HCT116 (cell line): ENCODE results near the gene VPS33B.

ENCODE experiments used
- CEBPB ChIP-seq: IDR thresholded peaks from 2 replicates; pipeline ENCODE4 v1.6.1; 2012; ENCODE audit warnings: low read depth
- EZH2 ChIP-seq: fragments of 200-600 bp; sonication (generic); IDR thresholded peaks from 2 replicates; pipeline ENCODE4 v1.6.1; 2017; ENCODE audit warnings: antibody characterized with exemption, mixed run types
- POLR2A ChIP-seq: IDR thresholded peaks from 2 replicates; pipeline ENCODE4 v1.7.0; 2011; ENCODE audit warnings: borderline replicate concordance; ENCODE audit not compliant: insufficient read depth, insufficient read length; ENCODE audit errors: extremely low read depth
- POLR2AphosphoS5 ChIP-seq: IDR thresholded peaks from 2 replicates; pipeline ENCODE4 v1.6.1; 2011; ENCODE audit warnings: mild to moderate bottlenecking, low read depth, low read length, moderate library complexity
- RAD21 ChIP-seq: IDR thresholded peaks from 2 replicates; pipeline ENCODE4 v1.6.1; 2012; ENCODE audit warnings: low read depth, mild to moderate bottlenecking
- SIN3A ChIP-seq: IDR thresholded peaks from 2 replicates; pipeline ENCODE4 v1.6.1; 2012; ENCODE audit warnings: low read depth
- SP1 ChIP-seq: IDR thresholded peaks from 2 replicates; pipeline ENCODE4 v1.6.1; 2012; ENCODE audit warnings: low read depth
- TF ChIP-seq, protein P1 (sequence below), 3 experiments: fragments of 200-600 bp in 1 of 3; sonication (generic) in 1 of 3; IDR thresholded peaks in 2 of 3; conservative IDR thresholded peaks in 1 of 3; 2 replicates each; pipeline ENCODE4 v1.5.1; 2012 to 2017; ENCODE audit warnings: low read depth in 2 of 3, low read length in 2 of 3, antibody characterized with exemption in 1 of 3, borderline replicate concordance in 1 of 3, control low read depth in 1 of 3, mild to moderate bottlenecking in 1 of 3, mixed read lengths in 1 of 3, mixed run types in 1 of 3, moderate library complexity in 1 of 3; ENCODE audit not compliant: insufficient read depth in 1 of 3
- TF ChIP-seq, protein P2 (sequence below): IDR thresholded peaks from 2 replicates; pipeline ENCODE4 v1.6.1; 2012; ENCODE audit warnings: low read depth

DNA sequence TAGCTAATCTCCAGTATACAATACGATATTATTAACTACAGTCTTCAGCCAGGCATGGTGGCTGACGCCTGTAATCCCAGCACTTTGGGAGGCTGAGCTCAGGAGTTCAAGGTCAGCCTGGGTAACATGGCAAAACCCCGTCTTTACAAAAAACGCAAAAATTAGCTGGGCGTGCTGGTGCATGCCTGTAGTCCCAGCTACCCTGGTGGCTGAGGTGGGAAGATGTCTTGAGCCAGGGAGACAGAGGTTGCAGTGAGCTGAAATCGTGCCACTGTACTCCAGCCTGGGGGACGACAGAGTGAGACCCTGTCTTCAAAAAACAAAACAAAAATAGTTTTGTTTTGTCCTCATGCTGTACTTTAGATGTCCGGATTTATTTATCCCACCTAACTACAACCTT lies 48.5 kb upstream of the VPS33B start:
- TF ChIP-seq CEBPB (no peak), SP1 (no peak), POLR2A (no peak), POLR2AphosphoS5 (no peak), RAD21 (no peak), SIN3A (no peak), EZH2 (no peak)
- TF ChIP-seq, protein P1, sequence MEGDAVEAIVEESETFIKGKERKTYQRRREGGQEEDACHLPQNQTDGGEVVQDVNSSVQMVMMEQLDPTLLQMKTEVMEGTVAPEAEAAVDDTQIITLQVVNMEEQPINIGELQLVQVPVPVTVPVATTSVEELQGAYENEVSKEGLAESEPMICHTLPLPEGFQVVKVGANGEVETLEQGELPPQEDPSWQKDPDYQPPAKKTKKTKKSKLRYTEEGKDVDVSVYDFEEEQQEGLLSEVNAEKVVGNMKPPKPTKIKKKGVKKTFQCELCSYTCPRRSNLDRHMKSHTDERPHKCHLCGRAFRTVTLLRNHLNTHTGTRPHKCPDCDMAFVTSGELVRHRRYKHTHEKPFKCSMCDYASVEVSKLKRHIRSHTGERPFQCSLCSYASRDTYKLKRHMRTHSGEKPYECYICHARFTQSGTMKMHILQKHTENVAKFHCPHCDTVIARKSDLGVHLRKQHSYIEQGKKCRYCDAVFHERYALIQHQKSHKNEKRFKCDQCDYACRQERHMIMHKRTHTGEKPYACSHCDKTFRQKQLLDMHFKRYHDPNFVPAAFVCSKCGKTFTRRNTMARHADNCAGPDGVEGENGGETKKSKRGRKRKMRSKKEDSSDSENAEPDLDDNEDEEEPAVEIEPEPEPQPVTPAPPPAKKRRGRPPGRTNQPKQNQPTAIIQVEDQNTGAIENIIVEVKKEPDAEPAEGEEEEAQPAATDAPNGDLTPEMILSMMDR (IDR thresholded peaks at IDR 0.05 in 2 of 3, conservative IDR thresholded peaks at IDR 0.05 in 1 of 3; ENCODE audit: borderline replicate concordance in 1 of 3, insufficient read depth in 1 of 3, low read depth in 2 of 3, low read length in 2 of 3) = peak in 2 of 3 experiments; percentile 6 to 9; a peak in 1 of 6 replicates
- TF ChIP-seq, protein P2, sequence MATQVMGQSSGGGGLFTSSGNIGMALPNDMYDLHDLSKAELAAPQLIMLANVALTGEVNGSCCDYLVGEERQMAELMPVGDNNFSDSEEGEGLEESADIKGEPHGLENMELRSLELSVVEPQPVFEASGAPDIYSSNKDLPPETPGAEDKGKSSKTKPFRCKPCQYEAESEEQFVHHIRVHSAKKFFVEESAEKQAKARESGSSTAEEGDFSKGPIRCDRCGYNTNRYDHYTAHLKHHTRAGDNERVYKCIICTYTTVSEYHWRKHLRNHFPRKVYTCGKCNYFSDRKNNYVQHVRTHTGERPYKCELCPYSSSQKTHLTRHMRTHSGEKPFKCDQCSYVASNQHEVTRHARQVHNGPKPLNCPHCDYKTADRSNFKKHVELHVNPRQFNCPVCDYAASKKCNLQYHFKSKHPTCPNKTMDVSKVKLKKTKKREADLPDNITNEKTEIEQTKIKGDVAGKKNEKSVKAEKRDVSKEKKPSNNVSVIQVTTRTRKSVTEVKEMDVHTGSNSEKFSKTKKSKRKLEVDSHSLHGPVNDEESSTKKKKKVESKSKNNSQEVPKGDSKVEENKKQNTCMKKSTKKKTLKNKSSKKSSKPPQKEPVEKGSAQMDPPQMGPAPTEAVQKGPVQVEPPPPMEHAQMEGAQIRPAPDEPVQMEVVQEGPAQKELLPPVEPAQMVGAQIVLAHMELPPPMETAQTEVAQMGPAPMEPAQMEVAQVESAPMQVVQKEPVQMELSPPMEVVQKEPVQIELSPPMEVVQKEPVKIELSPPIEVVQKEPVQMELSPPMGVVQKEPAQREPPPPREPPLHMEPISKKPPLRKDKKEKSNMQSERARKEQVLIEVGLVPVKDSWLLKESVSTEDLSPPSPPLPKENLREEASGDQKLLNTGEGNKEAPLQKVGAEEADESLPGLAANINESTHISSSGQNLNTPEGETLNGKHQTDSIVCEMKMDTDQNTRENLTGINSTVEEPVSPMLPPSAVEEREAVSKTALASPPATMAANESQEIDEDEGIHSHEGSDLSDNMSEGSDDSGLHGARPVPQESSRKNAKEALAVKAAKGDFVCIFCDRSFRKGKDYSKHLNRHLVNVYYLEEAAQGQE = no peak
